ENCODE results near the gene LPCAT3.

DNA sequence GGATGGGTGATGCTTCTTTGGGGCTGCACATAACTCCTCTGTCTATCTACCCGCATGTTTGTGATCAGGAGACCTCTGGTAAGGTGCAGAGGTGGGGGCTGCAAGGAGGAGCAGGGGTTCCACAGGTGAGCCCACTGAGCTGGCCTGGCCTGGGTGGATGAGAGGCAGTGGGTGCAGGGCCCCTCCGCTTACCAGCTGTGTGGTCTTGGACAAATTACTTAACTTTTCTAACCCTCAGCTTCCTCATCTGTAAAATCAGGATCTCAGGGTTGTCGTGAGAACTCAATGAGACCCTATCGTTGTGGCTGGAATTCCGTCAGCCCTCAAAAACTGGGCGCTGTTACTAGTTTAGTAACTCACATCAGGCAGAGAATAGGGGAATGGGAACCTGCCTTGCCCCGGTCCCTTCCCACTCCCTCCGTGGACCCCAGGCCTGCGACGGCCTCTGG, 59.6 kb downstream of the LPCAT3 start:
- TF ChIP-seq, protein P1, sequence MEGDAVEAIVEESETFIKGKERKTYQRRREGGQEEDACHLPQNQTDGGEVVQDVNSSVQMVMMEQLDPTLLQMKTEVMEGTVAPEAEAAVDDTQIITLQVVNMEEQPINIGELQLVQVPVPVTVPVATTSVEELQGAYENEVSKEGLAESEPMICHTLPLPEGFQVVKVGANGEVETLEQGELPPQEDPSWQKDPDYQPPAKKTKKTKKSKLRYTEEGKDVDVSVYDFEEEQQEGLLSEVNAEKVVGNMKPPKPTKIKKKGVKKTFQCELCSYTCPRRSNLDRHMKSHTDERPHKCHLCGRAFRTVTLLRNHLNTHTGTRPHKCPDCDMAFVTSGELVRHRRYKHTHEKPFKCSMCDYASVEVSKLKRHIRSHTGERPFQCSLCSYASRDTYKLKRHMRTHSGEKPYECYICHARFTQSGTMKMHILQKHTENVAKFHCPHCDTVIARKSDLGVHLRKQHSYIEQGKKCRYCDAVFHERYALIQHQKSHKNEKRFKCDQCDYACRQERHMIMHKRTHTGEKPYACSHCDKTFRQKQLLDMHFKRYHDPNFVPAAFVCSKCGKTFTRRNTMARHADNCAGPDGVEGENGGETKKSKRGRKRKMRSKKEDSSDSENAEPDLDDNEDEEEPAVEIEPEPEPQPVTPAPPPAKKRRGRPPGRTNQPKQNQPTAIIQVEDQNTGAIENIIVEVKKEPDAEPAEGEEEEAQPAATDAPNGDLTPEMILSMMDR (IDR thresholded peaks at IDR 0.05; ENCODE audit: low read depth, low read length, missing input control) = no peak
- TF ChIP-seq SP1 (IDR thresholded peaks at IDR 0.05) = no peak
- TF ChIP-seq RXRA (IDR thresholded peaks at IDR 0.05) = no peak
- TF ChIP-seq YY1 (IDR thresholded peaks at IDR 0.05) = no peak
- TF ChIP-seq, protein P2, sequence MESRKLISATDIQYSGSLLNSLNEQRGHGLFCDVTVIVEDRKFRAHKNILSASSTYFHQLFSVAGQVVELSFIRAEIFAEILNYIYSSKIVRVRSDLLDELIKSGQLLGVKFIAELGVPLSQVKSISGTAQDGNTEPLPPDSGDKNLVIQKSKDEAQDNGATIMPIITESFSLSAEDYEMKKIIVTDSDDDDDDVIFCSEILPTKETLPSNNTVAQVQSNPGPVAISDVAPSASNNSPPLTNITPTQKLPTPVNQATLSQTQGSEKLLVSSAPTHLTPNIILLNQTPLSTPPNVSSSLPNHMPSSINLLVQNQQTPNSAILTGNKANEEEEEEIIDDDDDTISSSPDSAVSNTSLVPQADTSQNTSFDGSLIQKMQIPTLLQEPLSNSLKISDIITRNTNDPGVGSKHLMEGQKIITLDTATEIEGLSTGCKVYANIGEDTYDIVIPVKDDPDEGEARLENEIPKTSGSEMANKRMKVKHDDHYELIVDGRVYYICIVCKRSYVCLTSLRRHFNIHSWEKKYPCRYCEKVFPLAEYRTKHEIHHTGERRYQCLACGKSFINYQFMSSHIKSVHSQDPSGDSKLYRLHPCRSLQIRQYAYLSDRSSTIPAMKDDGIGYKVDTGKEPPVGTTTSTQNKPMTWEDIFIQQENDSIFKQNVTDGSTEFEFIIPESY (IDR thresholded peaks at IDR 0.05) = no peak
- no peak for TF ChIP-seq EGR1 (IDR thresholded peaks at IDR 0.05; ENCODE audit: low read depth in 2 of 2)
- TF ChIP-seq, protein P3, sequence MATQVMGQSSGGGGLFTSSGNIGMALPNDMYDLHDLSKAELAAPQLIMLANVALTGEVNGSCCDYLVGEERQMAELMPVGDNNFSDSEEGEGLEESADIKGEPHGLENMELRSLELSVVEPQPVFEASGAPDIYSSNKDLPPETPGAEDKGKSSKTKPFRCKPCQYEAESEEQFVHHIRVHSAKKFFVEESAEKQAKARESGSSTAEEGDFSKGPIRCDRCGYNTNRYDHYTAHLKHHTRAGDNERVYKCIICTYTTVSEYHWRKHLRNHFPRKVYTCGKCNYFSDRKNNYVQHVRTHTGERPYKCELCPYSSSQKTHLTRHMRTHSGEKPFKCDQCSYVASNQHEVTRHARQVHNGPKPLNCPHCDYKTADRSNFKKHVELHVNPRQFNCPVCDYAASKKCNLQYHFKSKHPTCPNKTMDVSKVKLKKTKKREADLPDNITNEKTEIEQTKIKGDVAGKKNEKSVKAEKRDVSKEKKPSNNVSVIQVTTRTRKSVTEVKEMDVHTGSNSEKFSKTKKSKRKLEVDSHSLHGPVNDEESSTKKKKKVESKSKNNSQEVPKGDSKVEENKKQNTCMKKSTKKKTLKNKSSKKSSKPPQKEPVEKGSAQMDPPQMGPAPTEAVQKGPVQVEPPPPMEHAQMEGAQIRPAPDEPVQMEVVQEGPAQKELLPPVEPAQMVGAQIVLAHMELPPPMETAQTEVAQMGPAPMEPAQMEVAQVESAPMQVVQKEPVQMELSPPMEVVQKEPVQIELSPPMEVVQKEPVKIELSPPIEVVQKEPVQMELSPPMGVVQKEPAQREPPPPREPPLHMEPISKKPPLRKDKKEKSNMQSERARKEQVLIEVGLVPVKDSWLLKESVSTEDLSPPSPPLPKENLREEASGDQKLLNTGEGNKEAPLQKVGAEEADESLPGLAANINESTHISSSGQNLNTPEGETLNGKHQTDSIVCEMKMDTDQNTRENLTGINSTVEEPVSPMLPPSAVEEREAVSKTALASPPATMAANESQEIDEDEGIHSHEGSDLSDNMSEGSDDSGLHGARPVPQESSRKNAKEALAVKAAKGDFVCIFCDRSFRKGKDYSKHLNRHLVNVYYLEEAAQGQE (IDR thresholded peaks at IDR 0.05) = no peak
- no peak for TF ChIP-seq RAD21 (IDR thresholded peaks at IDR 0.05)
- TF ChIP-seq, protein P4, sequence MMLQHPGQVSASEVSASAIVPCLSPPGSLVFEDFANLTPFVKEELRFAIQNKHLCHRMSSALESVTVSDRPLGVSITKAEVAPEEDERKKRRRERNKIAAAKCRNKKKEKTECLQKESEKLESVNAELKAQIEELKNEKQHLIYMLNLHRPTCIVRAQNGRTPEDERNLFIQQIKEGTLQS (IDR thresholded peaks at IDR 0.05) = no peak
- no peak for TF ChIP-seq JUND (IDR thresholded peaks at IDR 0.05)
- TF ChIP-seq TAF1 (conservative IDR thresholded peaks at IDR 0.05) = no peak
- TF ChIP-seq GABPA (IDR thresholded peaks at IDR 0.05 in 1 of 2, conservative IDR thresholded peaks at IDR 0.05 in 1 of 2) = no peak
- TF ChIP-seq, protein P5, sequence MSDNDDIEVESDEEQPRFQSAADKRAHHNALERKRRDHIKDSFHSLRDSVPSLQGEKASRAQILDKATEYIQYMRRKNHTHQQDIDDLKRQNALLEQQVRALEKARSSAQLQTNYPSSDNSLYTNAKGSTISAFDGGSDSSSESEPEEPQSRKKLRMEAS (IDR thresholded peaks at IDR 0.05) = no peak
- no peak for TF ChIP-seq FOXA2 (IDR thresholded peaks at IDR 0.05)

All from liver (tissue), 3 donors.